IMR-90 (cell line): ENCODE results near the gene AICDA. TPM values are rescaled to one million over a fixed set of nuclear protein-coding genes. Genes with fewer than 3 reads are reported as not detected.

Experiments
- ATAC-seq: fragments of 200-7000 bp; cut with Tn5 transposase; 2 replicates; pipeline ENCODE4 v1.9.1; 2020; ENCODE audit warnings: low read depth, mild to moderate bottlenecking, moderate library complexity
- BruUV-seq: library from RNA; stranded (reverse); fragments of 400-500 nt; replicated peaks from 2 replicates; lab custom pipeline; 2021; lab: Mats Ljungman, UMichigan
- CTCF ChIA-PET: fragments of 300-600 bp; formaldehyde crosslinking; extraction: SDS; loops from one replicate; lab custom pipeline; 2021; ENCODE audit warnings: antibody characterized with exemption; lab: Yijun Ruan, JAX
- POLR2A ChIA-PET: fragments of 300-600 bp; sonication (Branson Sonifier 250); formaldehyde crosslinking; loops from one replicate; lab custom pipeline; 2022; ENCODE audit warnings: antibody characterized with exemption; ENCODE audit not compliant: unreplicated experiment; lab: Charles Lee
- DNase-seq: peaks from one replicate; pipeline ENCODE4 v3.0.0; 2013
- H2AFZ ChIP-seq: replicated peaks from 2 replicates; pipeline ENCODE3; 2013; ENCODE audit warnings: low read length, mild to moderate bottlenecking; ENCODE audit not compliant: poor library complexity
- H2AK5ac ChIP-seq: 2 replicates; pipeline ENCODE4 v1.6.1; 2013; ENCODE audit warnings: low read depth, low read length, inconsistent platforms
- H2AK9ac ChIP-seq: replicated peaks from 2 replicates; pipeline ENCODE3; 2013; ENCODE audit warnings: mild to moderate bottlenecking, low read depth, low read length, moderate library complexity; ENCODE audit not compliant: poor library complexity
- H2BK120ac ChIP-seq: 2 replicates; pipeline ENCODE4 v1.6.1; 2013; ENCODE audit warnings: low read depth, low read length, inconsistent platforms
- H2BK15ac ChIP-seq: 3 replicates; pipeline ENCODE4 v1.6.1; 2013; ENCODE audit warnings: low read depth, low read length, inconsistent platforms
- H2BK20ac ChIP-seq: 2 replicates; pipeline ENCODE4 v1.6.1; 2013; ENCODE audit warnings: low read depth, mild to moderate bottlenecking, inconsistent platforms, low read length, moderate library complexity
- H2BK5ac ChIP-seq: 2 replicates; pipeline ENCODE4 v1.6.1; 2013; ENCODE audit warnings: mild to moderate bottlenecking, low read depth, low read length, inconsistent platforms; ENCODE audit not compliant: poor library complexity, severe bottlenecking
- H3K14ac ChIP-seq: replicated peaks from 2 replicates; pipeline ENCODE4 v1.6.1; 2013; ENCODE audit warnings: low read depth, low read length, inconsistent platforms
- H3K18ac ChIP-seq: 2 replicates; pipeline ENCODE4 v1.6.1; 2013; ENCODE audit warnings: low read depth, low read length, control low read depth
- H3K23ac ChIP-seq: 2 replicates; pipeline ENCODE4 v1.6.1; 2013; ENCODE audit warnings: low read depth, low read length, inconsistent platforms
- H3K27ac ChIP-seq: 2 replicates; pipeline ENCODE4 v1.5.1; 2013; ENCODE audit warnings: mild to moderate bottlenecking, control low read depth, low read length; ENCODE audit not compliant: insufficient read depth
- H3K27me3 ChIP-seq: 2 replicates; pipeline ENCODE4 v1.6.1; 2013; ENCODE audit warnings: low read length; ENCODE audit not compliant: control insufficient read depth, insufficient read depth
- H3K36me3 ChIP-seq: 2 replicates; pipeline ENCODE4 v1.6.1; 2013; ENCODE audit warnings: low read length, mixed read lengths; ENCODE audit not compliant: control insufficient read depth, insufficient read depth
- H3K4ac ChIP-seq: 2 replicates; pipeline ENCODE4 v1.6.1; 2013; ENCODE audit warnings: low read depth, low read length, inconsistent platforms
- H3K4me1 ChIP-seq: 2 replicates; pipeline ENCODE4 v1.6.1; 2013; ENCODE audit warnings: low read length, mixed read lengths; ENCODE audit not compliant: control insufficient read depth, insufficient read depth
- H3K4me2 ChIP-seq: 2 replicates; pipeline ENCODE4 v1.6.1; 2013; ENCODE audit warnings: low read depth, mild to moderate bottlenecking, control low read depth, low read length, moderate library complexity
- H3K4me3 ChIP-seq: 2 replicates; pipeline ENCODE4 v1.5.1; 2013; ENCODE audit warnings: low read depth, mild to moderate bottlenecking, control low read depth, low read length, moderate library complexity; ENCODE audit not compliant: insufficient read depth
- H3K56ac ChIP-seq: 2 replicates; pipeline ENCODE4 v1.6.1; 2013; ENCODE audit warnings: low read length, inconsistent platforms; ENCODE audit not compliant: insufficient read depth; ENCODE audit errors: extremely low read depth
- H3K79me1 ChIP-seq, 2 experiments: 2 replicates each; pipeline ENCODE4 v1.6.1; 2013; ENCODE audit warnings: low read length in 2 of 2, inconsistent platforms in 1 of 2, low read depth in 1 of 2
- H3K9ac ChIP-seq: 2 replicates; pipeline ENCODE4 v1.6.1; 2013; ENCODE audit warnings: low read depth, low read length, control low read depth
- H3K9me1 ChIP-seq: 2 replicates; pipeline ENCODE4 v1.6.1; 2013; ENCODE audit warnings: low read length, inconsistent platforms; ENCODE audit not compliant: insufficient read depth
- H3K9me3 ChIP-seq: 2 replicates; pipeline ENCODE4 v1.6.1; 2013; ENCODE audit warnings: low read length; ENCODE audit not compliant: control insufficient read depth, insufficient read depth
- H4K20me1 ChIP-seq: 2 replicates; pipeline ENCODE4 v1.6.1; 2013; ENCODE audit warnings: low read length, inconsistent platforms; ENCODE audit not compliant: insufficient read depth
- H4K5ac ChIP-seq: 2 replicates; pipeline ENCODE4 v1.6.1; 2013; ENCODE audit warnings: mild to moderate bottlenecking, low read depth, low read length, control low read depth
- H4K8ac ChIP-seq, 2 experiments: 2 replicates each; pipeline ENCODE4 v1.6.1; 2013; ENCODE audit warnings: low read depth in 2 of 2, low read length in 2 of 2, control low read depth in 1 of 2, inconsistent platforms in 1 of 2
- H4K91ac ChIP-seq: 2 replicates; pipeline ENCODE4 v1.6.1; 2013; ENCODE audit warnings: low read depth, low read length, inconsistent platforms; ENCODE audit not compliant: insufficient read depth
- BHLHE40 ChIP-seq: fragments of 150-350 bp; IDR thresholded peaks from 2 replicates; pipeline ENCODE4 v1.6.1; 2016; ENCODE audit warnings: mild to moderate bottlenecking, low read depth, low read length
- CEBPB ChIP-seq: IDR thresholded peaks from 2 replicates; pipeline ENCODE4 v1.6.1; 2012; ENCODE audit warnings: low read depth, low read length, improper control_type of control experiment
- RCOR1 ChIP-seq: IDR thresholded peaks from 2 replicates; pipeline ENCODE4 v1.6.1; 2012; ENCODE audit warnings: mild to moderate bottlenecking, low read length, improper control_type of control experiment; ENCODE audit not compliant: insufficient replicate concordance
- RFX5 ChIP-seq: IDR thresholded peaks from 2 replicates; pipeline ENCODE4 v1.8.0; 2012; ENCODE audit warnings: low read depth, mild to moderate bottlenecking, low read length, moderate library complexity
- SMC3 ChIP-seq: fragments of 150-350 bp; IDR thresholded peaks from 2 replicates; pipeline ENCODE4 v1.6.1; 2016; ENCODE audit warnings: low read depth, mild to moderate bottlenecking, antibody characterized with exemption, low read length, moderate library complexity
- WGBS, 2 experiments: methylation state at CpG; one replicate each; pipeline versions ENCODE4 v1.1.5 to v1.1.7; 2013; ENCODE audit warnings: missing lambda C conversion rate in 2 of 2; ENCODE audit not compliant: insufficient read length in 1 of 2; ENCODE audit errors: extremely low coverage in 2 of 2; 5-methylcytosine and 5-hydroxymethylcytosine counted together
- dilution Hi-C: fragments of 300-500 bp; cut with HindIII; formaldehyde crosslinking; loops from one replicate; pipeline ENCODE4 v1.14.3; 2018; ENCODE audit warnings: low sequenced_read_pairs; ENCODE audit not compliant: unreplicated experiment
- in situ Hi-C: fragments of 300-500 bp; cut with MboI; formaldehyde crosslinking; loops from 3 replicates; pipeline ENCODE4 v1.14.3; 2019; ENCODE audit warnings: low sequenced_read_pairs, inconsistent platforms, mixed read lengths
- intact Hi-C: fragments of 100-400 bp; cut with micrococcal nuclease; formaldehyde crosslinking; loops from 2 replicates; pipeline ENCODE4 v1.10.0; 2022
- polyA plus RNA-seq, 3 experiments: library from polyadenylated mRNA; depleted of rRNA; stranded (reverse); fragments of >200 nt; gene quantifications; 2 replicates each; pipeline ENCODE4 v1.2.3, GENCODE V29; 2012; ENCODE audit warnings: low replicate concordance in 1 of 3
- total RNA-seq: library from RNA; depleted of rRNA; stranded (reverse); fragments of >200 nt; gene quantifications from 2 replicates; pipeline ENCODE4 v1.2.3, GENCODE V29; 2012

The AICDA gene
- total and polyA plus RNA-seq, 2 of the 4 experiments (the other 2 are of a cell fraction) = not detected

- H4K5ac ChIP-seq = no peak overlapping the region
- in situ Hi-C loops = no loop called here
- CTCF ChIA-PET = no interaction called here
Measured at GRCh38 chr12:8638951-8639350, 26.3 kb upstream of the AICDA start.

More at GRCh38 chr12:8638951-8639350, 26.3 kb upstream of the AICDA start:
- Histone ChIP-seq H3K4me1 (no peaks in the 10 kb centered on the region), H2BK15ac (no peak overlapping the region), H3K36me3 (no peaks in the 10 kb centered on the region), H4K20me1 (no peaks in the 10 kb centered on the region), H3K79me1 (no peaks in the 10 kb centered on the region), H2AFZ (no peak overlapping the region), H4K91ac (no peak overlapping the region), H4K8ac (no peak overlapping the region), H3K23ac (no peak overlapping the region), H2BK120ac (no peak overlapping the region), H3K9me1 (no peaks in the 10 kb centered on the region), H3K18ac (no peak overlapping the region), H3K9me3 (no peaks in the 10 kb centered on the region), H2BK20ac (no peak overlapping the region), H2AK9ac (no peak overlapping the region), H3K4me2 (no peak overlapping the region), H3K56ac (no peak overlapping the region), H3K27ac (no peak overlapping the region), H3K27me3 (0 out of 2 replicates have a peak, but pooled peaks cover 2% of the 10 kb centered on the region), H3K9ac (no peak overlapping the region), H3K4ac (no peak overlapping the region), H2BK5ac (no peak overlapping the region), H3K4me3 (no peak overlapping the region), H2AK5ac (no peak overlapping the region), H3K14ac (no peak overlapping the region)
- intact Hi-C loops = no loop called here
- POLR2A ChIA-PET = no interaction called here
- dilution Hi-C loops = no loop called here
- no TSS peak for BruUV-seq
- ATAC-seq (no peak), DNase-seq (no peak)
- TF ChIP-seq SMC3 (no peak), RCOR1 (no peak), CEBPB (no peak), RFX5 (no peak), BHLHE40 (no peak)
- no CpG with 5 or more reads among the region's 4 CpGs for WGBS, 2 experiments
